NCI-H187 (cell line): ENCODE results near the gene EEF2K.

Experiments used
- DNase-seq, 2 experiments: peaks; one replicate each; lab custom pipeline; 2025; lab: John Stamatoyannopoulos, UW

The EEF2K gene

GRCh38 chr16:22252317-22252716 lies 46.2 kb downstream of the EEF2K start:
- DNase-seq: no peak

- no peak for DNase-seq
Measured at GRCh38 chr16:22253272-22253671, 47.2 kb downstream of the EEF2K start.

- no peak for DNase-seq
Measured at GRCh38 chr16:22255335-22255734, 49.3 kb downstream of the EEF2K start.

GRCh38 chr16:22257440-22257839 lies 51.4 kb downstream of the EEF2K start:
- no peak for DNase-seq

GRCh38 chr16:22260490-22260889 lies 54.4 kb downstream of the EEF2K start:
- no peak for DNase-seq

- no peak for DNase-seq
Measured at GRCh38 chr16:22262460-22262859, 56.4 kb downstream of the EEF2K start.

- DNase-seq: no peak
Measured at GRCh38 chr16:22264786-22265185, 58.7 kb downstream of the EEF2K start.

GRCh38 chr16:22265351-22265750 lies 59.3 kb downstream of the EEF2K start:
- no peak for DNase-seq

- no peak for DNase-seq
Measured at GRCh38 chr16:22266546-22266945, 60.5 kb downstream of the EEF2K start.

- DNase-seq: no peak
Measured at GRCh38 chr16:22267764-22268163, 61.7 kb downstream of the EEF2K start.

- no peak for DNase-seq
Measured at GRCh38 chr16:22270525-22270924, 64.4 kb downstream of the EEF2K start.

GRCh38 chr16:22272870-22273650 lies 67.0 kb downstream of the EEF2K start:
- no peak for DNase-seq

GRCh38 chr16:22274916-22275315 lies 68.8 kb downstream of the EEF2K start:
- DNase-seq: no peak

GRCh38 chr16:22278441-22279230 lies 72.6 kb downstream of the EEF2K start:
- DNase-seq: no peak

- no peak for DNase-seq
Measured at GRCh38 chr16:22282254-22282892, 76.3 kb downstream of the EEF2K start.

- DNase-seq: no peak
Measured at GRCh38 chr16:22284637-22285036, 78.6 kb downstream of the EEF2K start.

- no peak for DNase-seq
Measured at GRCh38 chr16:22285080-22285479, 79.0 kb downstream of the EEF2K start.

GRCh38 chr16:22291020-22291419 lies 84.9 kb downstream of the EEF2K start:
- no peak for DNase-seq

- no peak for DNase-seq
Measured at GRCh38 chr16:22291860-22292318, 85.8 kb downstream of the EEF2K start.

GRCh38 chr16:22292320-22292719 lies 86.2 kb downstream of the EEF2K start:
- DNase-seq: no peak

- no peak for DNase-seq
Measured at GRCh38 chr16:22293137-22294106, 87.3 kb downstream of the EEF2K start.
